Epithelial cell of proximal tubule (primary cell): Measurements from ENCODE around the gene C16orf96. TPM values are rescaled to one million over a fixed set of nuclear protein-coding genes. Genes with fewer than 3 reads are reported as not detected.

Source experiments
- DNase-seq: peaks from one replicate; pipeline ENCODE4 v3.0.0-alpha.2; 2011; ENCODE audit warnings: low read depth
- H3K4me3 ChIP-seq: 2 replicates; pipeline ENCODE4 v1.5.1; 2011; ENCODE audit warnings: low read depth, mild to moderate bottlenecking, low read length
- total RNA-seq: library from RNA; depleted of rRNA; stranded (reverse); fragments of >200 nt; gene quantifications from 2 replicates; pipeline ENCODE4 v1.2.3, GENCODE V29; 2015
- TF ChIP-seq, protein P1 (sequence below): conservative IDR thresholded peaks from 2 replicates; pipeline ENCODE4 v1.5.1; 2012; ENCODE audit warnings: low read depth, mild to moderate bottlenecking, low read length

C16orf96 gene
- total RNA-seq, 1 donor from 2014 or later: not detected

DNA sequence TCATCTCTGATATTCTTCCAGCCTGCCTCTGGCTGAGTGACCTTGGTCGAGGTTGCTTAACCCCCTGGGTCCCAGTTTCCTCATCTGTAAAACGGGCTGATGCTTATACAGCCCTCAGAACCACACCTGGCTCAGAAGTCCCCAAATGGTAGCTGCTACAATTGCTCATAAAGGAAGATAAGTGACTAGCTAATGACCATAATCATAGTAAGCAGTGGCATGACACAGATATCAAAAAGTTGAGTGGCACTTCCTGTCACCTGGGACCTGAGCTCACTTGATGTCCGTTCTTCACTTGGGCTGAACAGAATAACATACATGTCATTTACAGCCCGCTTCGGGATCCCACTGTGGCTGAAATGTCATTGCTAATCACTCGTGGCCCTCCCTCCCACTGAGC, 70.3 kb downstream of the C16orf96 start:
- TF ChIP-seq, protein P1, sequence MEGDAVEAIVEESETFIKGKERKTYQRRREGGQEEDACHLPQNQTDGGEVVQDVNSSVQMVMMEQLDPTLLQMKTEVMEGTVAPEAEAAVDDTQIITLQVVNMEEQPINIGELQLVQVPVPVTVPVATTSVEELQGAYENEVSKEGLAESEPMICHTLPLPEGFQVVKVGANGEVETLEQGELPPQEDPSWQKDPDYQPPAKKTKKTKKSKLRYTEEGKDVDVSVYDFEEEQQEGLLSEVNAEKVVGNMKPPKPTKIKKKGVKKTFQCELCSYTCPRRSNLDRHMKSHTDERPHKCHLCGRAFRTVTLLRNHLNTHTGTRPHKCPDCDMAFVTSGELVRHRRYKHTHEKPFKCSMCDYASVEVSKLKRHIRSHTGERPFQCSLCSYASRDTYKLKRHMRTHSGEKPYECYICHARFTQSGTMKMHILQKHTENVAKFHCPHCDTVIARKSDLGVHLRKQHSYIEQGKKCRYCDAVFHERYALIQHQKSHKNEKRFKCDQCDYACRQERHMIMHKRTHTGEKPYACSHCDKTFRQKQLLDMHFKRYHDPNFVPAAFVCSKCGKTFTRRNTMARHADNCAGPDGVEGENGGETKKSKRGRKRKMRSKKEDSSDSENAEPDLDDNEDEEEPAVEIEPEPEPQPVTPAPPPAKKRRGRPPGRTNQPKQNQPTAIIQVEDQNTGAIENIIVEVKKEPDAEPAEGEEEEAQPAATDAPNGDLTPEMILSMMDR: no peak
- H3K4me3 ChIP-seq: peak overlapping the region; percentile 85
- no peak for DNase-seq

DNA sequence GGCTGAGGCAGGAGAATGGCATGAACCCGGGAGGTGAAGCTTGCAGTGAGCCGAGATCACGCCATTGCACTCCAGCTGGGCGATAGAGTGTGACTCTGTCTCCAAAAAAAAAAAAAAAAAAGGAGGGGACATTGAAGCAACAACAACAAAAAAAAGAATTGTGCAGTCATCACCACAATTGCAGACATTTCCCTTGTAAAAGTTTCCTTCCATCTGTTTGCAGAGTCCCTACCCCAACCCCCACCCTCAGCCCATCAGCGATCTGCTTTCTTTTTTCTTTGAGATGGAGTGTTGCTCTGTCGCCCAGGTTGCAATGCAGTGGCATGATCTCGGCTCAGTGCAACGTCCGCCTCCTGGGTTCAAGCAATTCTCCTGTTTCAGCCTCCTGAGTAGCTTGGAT, 72.1 kb downstream of the C16orf96 start:
- no peak overlapping the region for H3K4me3 ChIP-seq
- DNase-seq: no peak
- TF ChIP-seq, protein P1: no peak

DNA sequence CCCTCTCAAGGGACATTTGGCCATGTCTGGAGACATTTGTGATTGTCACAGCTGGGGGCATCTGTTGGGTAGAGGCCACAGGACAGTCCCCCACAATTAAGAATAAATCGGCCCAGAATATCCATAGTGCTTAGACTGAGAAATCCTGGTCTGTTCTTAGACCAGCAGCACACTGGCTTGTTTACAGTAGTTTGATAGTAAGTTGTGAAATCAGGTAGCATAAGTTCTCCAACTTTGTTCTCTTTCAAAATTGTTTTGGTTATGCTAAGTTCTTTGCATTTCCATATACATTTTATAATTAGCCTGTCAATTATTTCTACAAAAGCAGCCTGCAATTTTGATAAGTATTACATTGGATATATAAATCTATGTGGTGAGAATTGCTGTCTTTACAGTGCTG, 75.3 kb downstream of the C16orf96 start:
- no peak for DNase-seq
- no peak overlapping the region for H3K4me3 ChIP-seq
- TF ChIP-seq, protein P1: no peak

DNA sequence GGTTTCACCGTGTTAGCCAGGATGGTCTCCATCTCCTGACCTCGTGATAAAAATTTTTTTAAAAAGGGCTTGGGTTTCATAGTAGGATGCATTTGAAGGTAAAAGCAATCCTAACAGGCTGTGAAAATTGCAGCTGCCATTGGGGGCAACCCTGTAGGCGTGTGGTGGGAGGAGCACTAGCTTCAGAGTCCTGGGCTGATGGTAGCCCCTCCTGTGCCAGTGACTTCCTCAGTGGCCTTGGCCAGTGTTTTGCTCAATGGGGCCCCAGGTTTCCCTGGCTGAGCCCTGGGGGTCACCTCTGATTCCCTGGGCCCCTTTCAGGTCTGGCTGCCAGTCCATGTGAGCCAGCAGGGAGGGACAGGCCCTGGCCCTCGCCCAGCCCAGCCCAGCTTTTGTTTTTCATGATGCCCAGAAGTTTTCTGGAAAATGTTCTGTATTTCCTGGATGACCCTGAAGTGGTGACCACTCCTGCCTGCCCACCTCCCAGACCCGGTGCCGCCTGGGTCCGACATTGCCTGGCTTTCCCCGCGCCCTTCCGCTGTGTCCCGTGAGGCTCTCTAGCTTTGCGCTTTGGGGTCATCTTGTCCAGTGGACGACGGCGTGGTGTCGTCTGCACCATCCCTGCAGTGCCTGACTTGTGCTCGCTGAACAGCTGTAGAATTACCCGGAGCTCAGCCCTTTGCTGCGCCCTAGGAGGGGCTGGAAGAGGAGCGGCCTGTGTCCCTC, 77.9 kb downstream of the C16orf96 start:
- no peak for DNase-seq
- TF ChIP-seq, protein P1: no peak
- H3K4me3 ChIP-seq: no peak overlapping the region

DNA sequence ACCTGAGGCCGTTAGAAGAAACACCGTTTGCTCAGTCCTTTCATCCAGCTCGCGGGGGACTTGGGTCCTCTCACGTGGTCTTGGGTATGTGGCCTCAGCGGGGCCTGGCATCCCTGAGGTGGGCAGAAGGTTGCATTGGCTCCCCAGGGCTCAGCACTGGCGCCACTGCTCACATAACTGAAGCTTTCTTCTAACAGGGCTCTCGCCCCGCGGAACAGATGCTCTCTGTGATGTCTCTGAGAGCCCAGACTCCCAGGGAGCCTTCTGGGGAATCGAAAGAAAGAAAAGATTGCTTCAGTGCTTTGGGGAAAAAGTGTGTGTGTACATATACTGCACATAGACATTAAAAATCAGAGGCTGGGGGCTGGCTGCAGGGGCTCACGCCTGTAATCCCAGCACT, 78.6 kb downstream of the C16orf96 start:
- TF ChIP-seq, protein P1: no peak
- DNase-seq: no peak
- H3K4me3 ChIP-seq: no peak overlapping the region

DNA sequence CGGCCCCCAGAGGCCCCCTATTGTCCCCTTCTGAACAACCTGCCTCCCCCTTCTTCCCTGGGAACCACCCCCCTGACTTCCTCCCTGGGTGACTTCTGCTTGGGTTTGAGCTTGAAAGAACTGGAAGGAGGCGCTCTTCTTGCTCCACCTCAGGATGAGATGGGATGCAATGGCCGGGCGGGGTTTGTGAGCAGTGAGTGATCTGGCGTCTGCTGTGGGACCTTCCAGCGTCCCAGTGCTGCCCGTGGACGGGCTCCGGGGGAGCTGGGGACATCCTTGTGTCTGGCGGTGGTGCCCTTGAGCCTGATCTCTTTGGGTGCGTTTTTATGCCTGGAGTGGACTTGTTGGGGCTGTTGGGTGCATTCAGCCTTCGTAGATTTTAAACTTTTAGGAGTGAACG, 80.1 kb downstream of the C16orf96 start:
- H3K4me3 ChIP-seq: no peak overlapping the region
- DNase-seq: no peak
- TF ChIP-seq, protein P1: no peak
